K562 (cell line): ENCODE measurements around the gene NINJ1. TPM values are rescaled to one million over a fixed set of nuclear protein-coding genes. Genes with fewer than 3 reads are reported as not detected.

Experiments
- CBX3 ChIP-seq, 2 experiments: IDR thresholded peaks; 1 replicate in 1 of 2; 2 replicates in 1 of 2; pipeline ENCODE4 v1.6.1; 2012; ENCODE audit warnings: inconsistent platforms in 2 of 2, low read length in 2 of 2, borderline replicate concordance in 1 of 2, control low read depth in 1 of 2
- CXXC5 ChIP-seq: fragments of 250-450 bp; sonication (Bioruptor Pico); IDR thresholded peaks from 2 replicates; pipeline ENCODE4 v1.8.0; 2022; ENCODE audit warnings: inconsistent platforms, mild to moderate bottlenecking, moderate library complexity
- GMEB1 ChIP-seq: fragments of 250-450 bp; sonication (Bioruptor Pico); IDR thresholded peaks from 2 replicates; pipeline ENCODE4 v1.4.0; 2020; ENCODE audit warnings: mild to moderate bottlenecking
- GTF2F1 ChIP-seq: IDR thresholded peaks from 2 replicates; pipeline ENCODE4 v1.6.1; 2011; ENCODE audit warnings: low read depth, low read length, improper control_type of control experiment
- HCFC1 ChIP-seq: IDR thresholded peaks from 2 replicates; pipeline ENCODE4 v1.6.1; 2012; ENCODE audit warnings: low read depth, low read length, improper control_type of control experiment
- HDAC2 ChIP-seq: fragments of 450-650 bp; IDR thresholded peaks from 2 replicates; pipeline ENCODE4 v1.6.1; 2016; ENCODE audit warnings: mild to moderate bottlenecking
- HNRNPLL ChIP-seq: fragments of 200-400 bp; formaldehyde crosslinking; IDR thresholded peaks from 2 replicates; pipeline ENCODE4 v1.6.1; 2017; ENCODE audit warnings: low read length, low read depth, mild to moderate bottlenecking; ENCODE audit not compliant: poor library complexity, severe bottlenecking
- IRF2 ChIP-seq: sonication (generic); formaldehyde crosslinking; IDR thresholded peaks from 2 replicates; pipeline ENCODE4 v1.8.1; 2022; ENCODE audit warnings: mild to moderate bottlenecking, missing genetic modification reagents
- MIER1 ChIP-seq: fragments of 450-650 bp; IDR thresholded peaks from 2 replicates; pipeline ENCODE4 v1.6.1; 2016; ENCODE audit warnings: antibody characterized with exemption, mild to moderate bottlenecking, low read depth
- MTA2 ChIP-seq: fragments of 450-650 bp; IDR thresholded peaks from 2 replicates; pipeline ENCODE4 v1.6.1; 2016; ENCODE audit warnings: low read depth
- NFIX ChIP-seq: fragments of 250-450 bp; sonication (Bioruptor Pico); IDR thresholded peaks from 2 replicates; pipeline ENCODE4 v1.4.0; 2020; ENCODE audit warnings: low read depth, mild to moderate bottlenecking, moderate library complexity
- PTBP1 ChIP-seq: fragments of 200-400 bp; formaldehyde crosslinking; IDR thresholded peaks from 2 replicates; pipeline ENCODE4 v1.6.1; 2017; ENCODE audit warnings: low read depth, low read length
- PURB ChIP-seq: sonication (generic); formaldehyde crosslinking; IDR thresholded peaks from 2 replicates; pipeline ENCODE4 v1.9.0; 2021; ENCODE audit warnings: low read depth, mild to moderate bottlenecking, missing genetic modification reagents
- RCOR1 ChIP-seq, 2 experiments: IDR thresholded peaks; 2 replicates each; pipeline ENCODE4 v1.6.1; 2012; ENCODE audit warnings: low read depth in 2 of 2, low read length in 2 of 2, borderline replicate concordance in 1 of 2, improper control_type of control experiment in 1 of 2
- RNF2 ChIP-seq: sonication (generic); IDR thresholded peaks from 2 replicates; pipeline ENCODE4 v1.6.1; 2016
- SMAD3 ChIP-seq: fragments of 450-650 bp; formaldehyde crosslinking; conservative IDR thresholded peaks from 2 replicates; pipeline ENCODE4 v1.4.0; 2020; ENCODE audit warnings: mild to moderate bottlenecking
- SMARCA5 ChIP-seq: fragments of 450-650 bp; IDR thresholded peaks from 2 replicates; pipeline ENCODE4 v1.6.1; 2016
- SNAPC5 ChIP-seq: fragments of 250-450 bp; sonication (Bioruptor Pico); IDR thresholded peaks from 2 replicates; pipeline ENCODE4 v1.8.0; 2021; ENCODE audit warnings: moderate library complexity, mild to moderate bottlenecking, inconsistent platforms
- SPI1 ChIP-seq: IDR thresholded peaks from 2 replicates; pipeline ENCODE4 v1.6.1; 2011; ENCODE audit warnings: low read depth, low read length, control low read depth, borderline replicate concordance
- TFAM ChIP-seq: fragments of 250-450 bp; sonication (Bioruptor Pico); conservative IDR thresholded peaks from 2 replicates; pipeline ENCODE4 v1.5.0; 2021; ENCODE audit warnings: mild to moderate bottlenecking, moderate library complexity
- ZKSCAN1 ChIP-seq: fragments of 150-350 bp; IDR thresholded peaks from 2 replicates; pipeline ENCODE4 v1.6.1; 2016; ENCODE audit warnings: low read depth, low read length
- ZNF24 ChIP-seq: fragments of 450-650 bp; IDR thresholded peaks from 2 replicates; pipeline ENCODE4 v1.6.1; 2016
- polyA plus RNA-seq, 8 experiments: library from polyadenylated mRNA; depleted of rRNA in 4 of 8; stranded (reverse) in 5 of 8; unstranded in 3 of 8; fragments of >200 nt; fragmentation: Nextera tagmentation in 2 of 8; fragmentation: Illumina TruSeq in 1 of 8; extraction: Ambion mirVana in 2 of 8; extraction: Trizol in 1 of 8; gene quantifications; 2 replicates each; pipeline versions ENCODE4 v1.2.1 to v1.2.3, GENCODE V29; 2011 to 2014; ENCODE audit warnings: inconsistent platforms in 1 of 8, missing spikeins in 1 of 8
- total RNA-seq, 7 experiments: library from RNA; depleted of rRNA in 6 of 7; stranded (reverse); fragments of >200 nt in 6 of 7; fragmentation: Illumina TruSeq in 2 of 7; extraction: Trizol in 2 of 7; gene quantifications; 2 replicates each; pipeline versions ENCODE4 v1.2.1 to v1.2.3, GENCODE V29; 2011 to 2021; ENCODE audit warnings: low replicate concordance in 1 of 7
- TF ChIP-seq, protein P1 (sequence below): fragments of 200-800 bp; sonication (Bioruptor generic); IDR thresholded peaks from 2 replicates; pipeline ENCODE4 v1.6.1; 2017; ENCODE audit warnings: missing genetic modification characterization, missing compliant biosample characterization
- TF ChIP-seq, protein P2 (sequence below): fragments of 250-450 bp; sonication (Bioruptor Pico); IDR thresholded peaks from 2 replicates; pipeline ENCODE4 v1.9.0; 2021; ENCODE audit warnings: mild to moderate bottlenecking, inconsistent platforms

Gene NINJ1
- total and polyA plus RNA-seq, 9 of the 15 experiments (the other 6 are each of a cell fraction or from before 2014, with no cell fraction given), result 0.13 to 8.4 (median 4.9) TPM

GRCh38 chr9:93119953-93120845, 13.9 kb downstream of the NINJ1 start (continued):
- TF ChIP-seq SPI1 (peak; percentile 89), MTA2 (no peak), PTBP1 (no peak), GTF2F1 (no peak), SMAD3 (CRISPR knock-in tag) (no peak), CXXC5 (peak; percentile 66), RNF2 (peak; percentile 83; the same call in 1 of the 2 replicates), ZNF24 (peak; percentile 14; the same call in 1 of the 2 replicates), PURB (CRISPR knock-in tag) (no peak), ZKSCAN1 (peak; percentile 66; the same call in 1 of the 2 replicates), SNAPC5 (CRISPR knock-in tag) (no peak), SMARCA5 (no peak), MIER1 (no peak), IRF2 (CRISPR knock-in tag) (no peak), HCFC1 (peak; percentile 32; the same call in 1 of the 2 replicates), HNRNPLL (peak; percentile 90), CBX3 (IDR thresholded peaks at IDR 0.05; ENCODE audit: borderline replicate concordance in 1 of 2, low read length in 2 of 2) (peak in 1 of 2 experiments; percentile 60; a peak in 1 of 3 replicates), HDAC2 (0 out of 2 replicates have a peak, but pooled peaks have one; percentile 23), RCOR1 (IDR thresholded peaks at IDR 0.05; ENCODE audit: borderline replicate concordance in 1 of 2, low read depth in 2 of 2, low read length in 2 of 2) (peak in 1 of 2 experiments; percentile 78; a peak in 2 of 4 replicates), TFAM (CRISPR knock-in tag) (no peak), NFIX (CRISPR knock-in tag) (0 out of 2 replicates have a peak, but pooled peaks have one; percentile 7), GMEB1 (CRISPR knock-in tag) (no peak)
- TF ChIP-seq, protein P1, sequence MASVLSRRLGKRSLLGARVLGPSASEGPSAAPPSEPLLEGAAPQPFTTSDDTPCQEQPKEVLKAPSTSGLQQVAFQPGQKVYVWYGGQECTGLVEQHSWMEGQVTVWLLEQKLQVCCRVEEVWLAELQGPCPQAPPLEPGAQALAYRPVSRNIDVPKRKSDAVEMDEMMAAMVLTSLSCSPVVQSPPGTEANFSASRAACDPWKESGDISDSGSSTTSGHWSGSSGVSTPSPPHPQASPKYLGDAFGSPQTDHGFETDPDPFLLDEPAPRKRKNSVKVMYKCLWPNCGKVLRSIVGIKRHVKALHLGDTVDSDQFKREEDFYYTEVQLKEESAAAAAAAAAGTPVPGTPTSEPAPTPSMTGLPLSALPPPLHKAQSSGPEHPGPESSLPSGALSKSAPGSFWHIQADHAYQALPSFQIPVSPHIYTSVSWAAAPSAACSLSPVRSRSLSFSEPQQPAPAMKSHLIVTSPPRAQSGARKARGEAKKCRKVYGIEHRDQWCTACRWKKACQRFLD (CRISPR knock-in tag), result peak; percentile 84
- TF ChIP-seq, protein P2, sequence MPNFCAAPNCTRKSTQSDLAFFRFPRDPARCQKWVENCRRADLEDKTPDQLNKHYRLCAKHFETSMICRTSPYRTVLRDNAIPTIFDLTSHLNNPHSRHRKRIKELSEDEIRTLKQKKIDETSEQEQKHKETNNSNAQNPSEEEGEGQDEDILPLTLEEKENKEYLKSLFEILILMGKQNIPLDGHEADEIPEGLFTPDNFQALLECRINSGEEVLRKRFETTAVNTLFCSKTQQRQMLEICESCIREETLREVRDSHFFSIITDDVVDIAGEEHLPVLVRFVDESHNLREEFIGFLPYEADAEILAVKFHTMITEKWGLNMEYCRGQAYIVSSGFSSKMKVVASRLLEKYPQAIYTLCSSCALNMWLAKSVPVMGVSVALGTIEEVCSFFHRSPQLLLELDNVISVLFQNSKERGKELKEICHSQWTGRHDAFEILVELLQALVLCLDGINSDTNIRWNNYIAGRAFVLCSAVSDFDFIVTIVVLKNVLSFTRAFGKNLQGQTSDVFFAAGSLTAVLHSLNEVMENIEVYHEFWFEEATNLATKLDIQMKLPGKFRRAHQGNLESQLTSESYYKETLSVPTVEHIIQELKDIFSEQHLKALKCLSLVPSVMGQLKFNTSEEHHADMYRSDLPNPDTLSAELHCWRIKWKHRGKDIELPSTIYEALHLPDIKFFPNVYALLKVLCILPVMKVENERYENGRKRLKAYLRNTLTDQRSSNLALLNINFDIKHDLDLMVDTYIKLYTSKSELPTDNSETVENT, result no peak
